GM21717 (cell line): ENCODE measurements around the gene CKMT2.

Source experiments
- ATAC-seq: cut with Tn5 transposase; IDR thresholded peaks from one replicate; pipeline ENCODE4 v1.9.1; 2021; ENCODE audit warnings: mild to moderate bottlenecking, moderate library complexity; ENCODE audit not compliant: unreplicated experiment

Gene CKMT2

DNA sequence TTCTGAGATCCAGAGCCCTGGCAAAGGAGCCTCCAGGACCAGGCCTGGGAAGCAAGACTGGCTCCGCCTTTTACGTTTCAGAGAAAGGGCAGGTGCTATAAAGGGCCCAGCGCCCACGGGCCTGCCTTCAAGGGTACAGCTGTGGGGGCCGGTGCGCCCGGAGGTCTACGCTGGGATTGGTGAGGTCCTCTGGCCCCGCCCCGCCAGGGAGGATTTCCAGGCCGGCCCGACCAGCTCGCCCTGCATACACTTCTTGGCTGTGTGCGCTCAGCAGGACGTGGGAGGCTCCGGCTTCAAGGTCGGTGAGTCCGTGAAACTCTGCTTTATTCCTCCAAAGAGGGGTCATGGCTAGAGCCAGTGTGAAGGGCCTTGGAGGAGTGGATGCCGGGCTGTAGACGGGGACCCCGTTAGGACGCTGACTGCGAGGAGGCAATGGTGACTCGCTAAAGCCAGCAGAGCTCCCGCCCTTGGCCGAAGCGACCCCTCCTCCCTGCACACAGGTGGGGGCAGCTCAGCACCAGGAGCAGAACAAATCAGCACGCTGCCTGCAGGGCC lies at the start of gene CKMT2:
Gene CKMT2 (plus strand): TSS at position 243 of the 555 bp plus-strand sequence. CDS start 17,811 bp downstream, outside the sequence.
- no peak for ATAC-seq

DNA sequence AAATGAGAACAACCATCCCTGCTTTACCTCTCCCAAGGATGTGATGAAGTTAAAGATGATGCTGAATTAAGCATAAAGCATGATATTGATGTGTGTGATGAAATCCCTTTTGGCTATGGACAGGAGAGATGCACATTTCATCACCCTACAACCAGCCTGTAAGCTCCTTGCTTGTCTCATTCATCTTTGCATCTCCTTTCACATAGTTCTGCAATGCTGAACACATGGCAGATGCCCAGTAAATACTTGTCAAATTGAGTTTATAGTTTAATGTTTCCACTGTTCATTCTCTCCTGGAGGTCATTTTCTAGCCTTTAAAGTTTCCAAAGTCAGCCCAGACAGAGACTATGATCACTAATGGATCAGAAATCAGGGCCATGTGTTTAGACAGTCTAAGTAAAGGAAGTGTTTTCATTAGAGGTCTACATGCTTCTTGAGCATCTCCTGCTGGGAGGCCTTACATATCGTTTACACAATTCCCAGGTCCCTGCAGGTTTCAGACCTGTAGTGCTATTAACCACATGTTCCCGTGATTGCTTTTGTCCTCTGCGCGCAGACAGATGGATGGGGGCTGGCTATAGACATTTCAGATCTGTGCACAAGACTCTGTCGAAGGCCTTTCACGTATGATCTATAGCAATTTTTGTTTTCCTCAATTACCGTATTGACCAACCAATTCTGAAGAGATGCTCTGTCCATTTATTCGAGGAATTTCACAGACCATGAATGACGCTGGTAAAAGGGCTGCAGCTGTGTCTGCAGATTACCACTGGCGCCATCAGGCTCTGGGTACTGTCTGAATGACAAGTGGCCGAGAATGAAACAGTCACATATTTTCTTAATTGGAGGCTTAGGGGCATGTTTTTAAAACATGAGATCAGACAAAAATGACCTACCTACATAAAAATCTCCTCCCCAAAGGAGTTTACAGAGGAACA lies 49.0 kb upstream of the CKMT2 start:
- ATAC-seq, result no peak

GRCh38 chr5:81184749-81185110 lies 48.4 kb upstream of the CKMT2 start:
- ATAC-seq, result no peak

DNA sequence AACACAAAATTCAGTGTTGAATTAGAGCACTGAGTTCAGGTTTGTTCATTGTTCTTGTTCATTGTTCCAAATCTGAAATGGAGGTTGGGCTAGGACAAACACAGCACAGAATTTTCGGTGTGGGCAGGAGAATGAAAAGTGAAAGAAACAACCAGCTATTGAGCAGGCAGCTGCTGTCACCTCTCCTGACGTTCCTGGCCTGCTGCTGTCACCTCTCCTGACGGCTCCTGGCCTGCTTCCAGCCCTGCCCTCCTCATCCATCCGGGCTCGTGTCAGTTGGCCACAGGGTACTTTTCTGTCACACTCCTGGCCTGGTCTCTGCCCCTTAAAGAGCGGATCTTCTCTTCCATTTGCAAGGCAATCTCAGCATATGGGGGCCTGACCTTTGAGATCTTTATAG lies 45.2 kb upstream of the CKMT2 start:
- ATAC-seq, result no peak

- ATAC-seq, result peak; percentile 46
These were observed 44.2 kb upstream of the CKMT2 start for GRCh38 chr5:81188962-81189361.

DNA sequence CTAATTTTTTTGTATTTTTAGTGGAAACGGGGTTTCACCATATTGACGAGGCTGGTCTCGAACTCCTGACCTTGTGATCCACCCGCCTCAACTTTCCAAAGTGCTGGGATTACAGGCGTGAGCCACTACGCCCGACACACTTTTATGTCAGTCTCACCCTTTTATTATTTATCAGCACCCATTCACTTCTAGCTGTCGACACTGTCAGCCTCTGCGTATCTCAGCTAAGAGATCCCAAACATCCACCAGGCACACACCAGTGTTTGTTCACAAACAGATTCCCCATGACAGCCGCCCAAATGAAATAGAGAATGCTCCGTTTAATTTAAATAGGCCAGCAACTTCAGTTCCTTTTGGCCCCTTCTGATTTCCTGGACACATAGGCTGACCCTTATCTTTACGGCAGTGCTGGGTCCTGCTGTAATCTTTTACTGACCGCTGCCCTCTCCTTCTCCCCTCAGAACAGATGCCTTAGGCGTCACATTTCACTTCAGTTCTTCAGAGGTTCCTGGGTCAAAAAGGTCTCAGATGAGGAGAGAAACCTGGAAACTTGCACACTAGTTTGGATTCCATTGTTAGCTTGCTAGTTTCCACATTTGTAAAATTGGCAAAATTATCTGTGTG lies 43.1 kb upstream of the CKMT2 start:
- no peak for ATAC-seq

DNA sequence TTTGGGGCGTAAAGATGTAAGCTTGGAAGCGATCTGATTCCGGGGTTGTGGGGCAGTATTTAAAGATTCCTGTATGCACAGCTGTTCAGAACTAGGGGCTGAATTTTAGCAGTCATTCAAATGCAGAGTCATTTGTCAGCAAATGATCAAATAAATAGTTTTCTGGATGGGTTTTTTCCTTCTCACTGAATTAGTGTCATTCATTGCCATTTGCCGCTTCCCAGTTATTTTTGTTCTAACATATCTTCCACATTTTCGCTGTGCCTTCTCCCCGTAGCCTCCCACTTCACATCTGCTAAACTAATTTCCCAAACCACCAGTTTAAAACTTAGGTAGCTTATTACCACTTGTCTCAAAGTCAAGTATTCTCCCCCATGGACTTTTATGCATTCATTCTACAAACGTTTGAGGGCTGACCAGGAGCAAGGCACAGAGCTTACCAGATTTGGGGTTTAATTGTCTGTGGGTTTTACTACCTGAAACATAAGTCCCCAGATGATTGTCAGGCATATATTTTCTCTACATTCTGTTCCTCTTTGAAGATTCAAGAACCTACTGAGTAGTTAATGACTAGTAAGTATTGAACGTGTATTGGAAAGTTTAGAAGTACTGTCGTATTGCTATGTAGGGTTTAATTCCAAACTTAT lies 41.3 kb upstream of the CKMT2 start:
- ATAC-seq, result no peak

GRCh38 chr5:81192373-81192750 lies 40.8 kb upstream of the CKMT2 start:
- ATAC-seq, result no peak

DNA sequence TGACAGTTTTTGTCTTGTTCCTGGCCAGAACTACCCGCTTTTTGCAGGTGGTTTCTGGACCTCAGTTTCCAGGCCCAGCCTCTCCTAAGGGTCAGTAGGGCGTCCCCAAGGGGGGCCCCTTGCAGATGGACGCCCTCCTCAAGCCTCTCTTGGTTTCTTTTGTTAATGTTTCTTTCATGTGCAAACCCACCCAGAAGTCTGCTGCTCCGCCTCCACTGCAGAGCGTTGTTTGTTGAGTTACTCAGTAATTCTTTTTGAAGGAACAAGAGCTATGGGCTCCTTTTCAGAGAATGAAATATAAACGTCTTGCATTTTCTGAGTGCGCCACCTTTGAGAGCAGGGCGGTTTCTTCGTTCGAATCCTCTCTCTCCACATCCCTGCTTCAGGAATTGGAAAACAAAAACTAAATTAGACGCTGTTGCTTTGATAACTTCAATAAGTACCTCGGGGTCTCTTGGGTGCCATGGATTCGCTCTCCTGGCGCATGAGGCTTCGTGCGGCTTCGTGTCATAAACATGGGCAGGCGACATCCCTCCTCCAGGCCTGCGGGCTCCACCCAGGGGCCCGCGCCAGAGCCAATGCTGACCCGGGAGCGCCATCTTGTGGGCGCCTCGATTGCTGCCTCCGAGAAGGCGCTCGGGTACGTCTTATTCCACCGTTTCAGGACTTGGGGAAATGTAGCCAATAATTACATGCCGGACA lies 38.3 kb upstream of the CKMT2 start:
- ATAC-seq, result peak; percentile 81

- ATAC-seq, result no peak
These were observed 37.7 kb upstream of the CKMT2 start for GRCh38 chr5:81195335-81195929.

DNA sequence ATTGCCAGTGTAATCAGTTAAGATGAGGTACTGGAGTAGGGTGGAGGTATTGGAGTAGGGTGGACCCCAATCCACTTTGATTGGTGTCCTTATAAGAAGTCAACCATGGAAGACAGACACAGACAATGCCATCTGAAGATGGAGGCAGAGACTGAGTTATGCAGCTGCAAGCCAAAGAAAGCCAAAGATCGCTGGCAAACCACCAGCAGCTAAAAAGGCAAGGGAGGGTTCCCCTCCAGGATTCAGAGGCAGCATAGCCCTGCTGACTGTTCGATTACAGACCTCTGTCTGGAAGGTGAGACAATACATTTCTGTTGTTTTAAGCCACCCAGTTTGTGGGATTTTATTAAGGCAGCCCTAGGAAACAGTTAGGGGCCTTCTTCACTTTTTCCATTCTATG lies 30.5 kb upstream of the CKMT2 start:
- ATAC-seq, result no peak

DNA sequence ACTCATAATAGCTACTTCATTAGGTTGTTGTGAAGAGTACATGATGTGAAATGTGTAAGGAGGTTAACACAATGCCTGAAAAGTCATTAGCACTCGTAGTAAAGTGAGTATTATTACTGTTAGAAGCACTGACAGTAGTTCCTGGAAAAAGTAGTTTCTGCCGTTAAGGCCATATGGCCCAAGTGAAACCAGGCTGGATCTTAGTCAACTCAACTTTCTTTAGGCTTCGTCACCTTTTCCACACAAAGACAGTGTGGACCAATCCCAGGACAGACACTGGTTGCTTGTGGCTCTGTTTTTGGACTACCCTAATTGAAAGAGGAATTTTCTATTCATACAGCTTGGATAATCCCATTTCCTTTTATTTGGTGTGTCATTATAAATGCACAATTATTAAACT lies 29.4 kb upstream of the CKMT2 start:
- no peak for ATAC-seq

DNA sequence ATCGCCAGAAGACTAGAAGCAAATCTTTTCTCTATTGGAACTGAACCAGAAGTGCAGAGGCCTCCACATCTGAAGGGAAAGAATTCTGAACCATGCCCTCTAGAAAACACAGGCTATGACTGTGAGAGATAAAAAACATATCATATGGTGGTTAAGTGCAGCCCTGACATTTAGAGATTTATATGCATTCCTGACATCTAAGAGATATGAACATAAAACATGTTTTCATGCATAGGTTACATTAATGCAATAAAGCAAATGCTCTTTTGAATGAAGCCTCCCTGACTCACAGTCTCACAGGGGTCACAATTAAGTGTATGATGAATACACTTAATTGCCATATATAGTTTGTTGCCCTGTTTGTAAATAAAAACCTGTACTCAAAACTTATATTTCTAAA lies 28.9 kb upstream of the CKMT2 start:
- ATAC-seq, result no peak

DNA sequence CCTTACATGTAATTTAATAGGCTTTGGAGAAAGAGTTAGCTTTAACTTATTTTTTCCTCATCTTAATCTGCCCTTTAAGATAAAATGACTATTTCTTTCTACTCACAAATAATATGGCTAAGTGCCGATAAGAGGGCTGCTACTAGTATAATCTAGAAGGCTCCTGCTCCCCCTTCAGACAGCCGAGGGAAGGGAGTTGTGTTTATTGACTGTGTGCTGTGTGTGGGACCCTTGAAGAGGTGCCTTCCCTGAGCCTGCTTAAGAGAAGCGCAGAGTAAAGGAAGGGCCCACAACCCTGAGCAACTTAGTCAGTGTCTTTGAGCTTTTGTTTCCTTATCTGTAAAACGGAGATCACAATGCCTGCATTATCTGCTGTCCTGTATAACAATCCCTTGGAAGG lies 28.1 kb upstream of the CKMT2 start:
- no peak for ATAC-seq

DNA sequence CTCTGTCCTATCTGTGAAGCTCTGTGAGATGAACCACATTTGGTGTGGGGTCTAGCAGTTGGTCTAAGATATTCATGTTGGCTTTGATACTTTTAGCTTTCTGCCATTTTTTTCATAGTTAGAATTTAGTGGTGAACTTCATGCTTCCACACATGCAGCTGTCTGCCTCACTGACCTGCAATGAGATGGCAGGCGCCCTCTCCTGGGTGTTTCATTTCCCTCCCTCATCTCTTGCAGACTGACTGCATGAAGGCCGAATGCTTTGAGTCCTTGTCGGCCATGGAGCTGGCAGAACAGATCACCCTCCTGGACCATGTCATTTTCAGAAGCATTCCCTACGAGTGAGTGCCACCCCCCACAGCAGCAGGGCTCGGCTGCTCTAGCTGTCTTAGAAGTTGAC lies 26.1 kb upstream of the CKMT2 start:
- ATAC-seq, result no peak

DNA sequence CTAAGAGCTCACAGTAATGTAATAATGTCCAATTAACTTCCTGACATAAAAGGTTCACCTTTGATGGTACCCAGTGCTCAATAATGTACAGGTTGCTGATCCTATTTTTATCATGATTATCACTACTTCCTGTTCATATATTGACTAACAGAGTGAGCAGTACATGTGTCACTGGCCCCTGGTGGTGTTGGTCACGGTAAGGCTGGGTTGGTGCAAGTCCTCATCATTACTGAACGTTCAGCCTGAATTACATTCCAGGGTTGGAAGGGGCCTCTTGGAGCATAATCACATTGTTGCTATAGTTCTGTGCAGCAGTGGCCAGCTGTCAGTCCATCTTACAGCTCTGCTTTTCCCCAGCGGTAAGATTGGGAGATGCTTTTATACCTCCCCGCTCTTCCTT lies 24.2 kb upstream of the CKMT2 start:
- no peak for ATAC-seq

GRCh38 chr5:81209386-81209785 lies 23.7 kb upstream of the CKMT2 start:
- no peak for ATAC-seq

- ATAC-seq, result no peak
These were observed 23.1 kb upstream of the CKMT2 start for GRCh38 chr5:81209869-81210493.

DNA sequence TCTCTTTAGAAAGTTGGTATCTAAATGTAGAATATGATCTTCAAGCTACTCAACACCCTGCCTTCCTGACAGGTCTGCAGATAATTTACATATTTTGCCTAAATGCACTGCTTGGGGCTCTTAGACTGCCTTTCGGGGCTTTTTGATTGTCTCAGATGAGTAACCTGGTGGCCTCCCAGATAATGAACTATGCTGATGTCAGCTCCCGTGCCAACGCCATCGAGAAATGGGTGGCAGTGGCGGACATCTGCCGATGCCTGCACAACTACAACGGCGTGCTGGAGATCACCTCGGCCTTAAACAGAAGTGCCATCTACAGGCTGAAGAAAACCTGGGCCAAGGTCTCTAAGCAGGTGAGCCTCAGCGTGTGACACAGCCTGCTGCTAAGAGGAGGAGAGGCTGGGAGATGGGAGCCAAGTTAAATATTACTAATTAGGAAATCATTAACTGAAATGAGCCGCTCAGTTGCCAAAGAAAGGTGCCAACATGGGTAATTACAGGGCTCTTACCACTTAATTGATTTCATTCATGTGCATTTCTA lies 20.8 kb upstream of the CKMT2 start:
- peak; percentile 58 for ATAC-seq

DNA sequence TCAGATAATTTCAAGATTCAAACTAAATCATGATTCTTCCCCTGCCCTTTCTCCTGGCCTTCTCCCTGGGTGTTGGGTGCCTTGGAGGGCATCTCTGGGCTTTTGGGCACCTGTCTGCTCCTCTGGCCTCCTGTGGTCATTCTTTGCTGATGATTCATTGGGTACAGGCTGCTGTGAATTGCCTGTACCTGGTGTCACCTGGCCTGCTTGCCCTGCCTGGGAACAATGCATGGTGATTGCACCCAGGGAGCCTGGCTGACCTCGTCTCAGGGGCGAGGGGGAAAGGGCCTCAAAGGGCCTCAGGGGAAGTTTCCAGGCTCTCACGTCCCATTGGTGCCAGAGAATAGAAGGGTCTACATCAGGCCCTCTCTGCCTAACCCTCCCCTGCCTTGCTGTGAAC lies 20.1 kb upstream of the CKMT2 start:
- no peak for ATAC-seq
